Measurements from ENCODE around the gene PTPRD. TPM values are rescaled to one million over a fixed set of nuclear protein-coding genes. Genes with fewer than 3 reads are reported as not detected.
"Not testable (repeated sequence)": the region's sequence is repeated elsewhere in the genome, so short reads cannot be mapped to it uniquely, and the experiment has no call there.

The PTPRD gene
- total RNA-seq, 2 experiments from 2014 or later: not detected

DNA sequence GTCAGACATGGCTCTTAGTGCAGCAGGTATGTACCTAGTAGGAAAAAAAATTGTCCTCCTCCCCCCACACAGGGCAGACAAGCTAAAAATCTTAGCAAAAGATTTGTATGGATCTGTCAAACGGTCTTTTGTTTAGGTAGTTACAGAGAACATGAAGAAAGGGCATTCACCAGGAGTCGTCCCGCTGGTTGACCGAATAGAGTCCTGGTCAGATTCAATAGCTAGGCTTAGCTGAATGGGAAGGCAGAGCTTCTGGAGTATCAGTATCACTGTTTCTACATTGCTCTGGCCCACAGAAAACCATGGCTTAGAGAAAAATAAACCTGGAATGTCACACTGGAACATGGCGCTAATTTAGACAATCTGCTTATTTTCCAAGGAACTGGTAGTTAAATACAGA lies 642.3 kb downstream of the PTPRD start:
- no peaks in the 10 kb centered on the region for H3K36me3 Mint-ChIP-seq (ENCODE audit: low read depth)
- DNase-seq: no peak
- H3K27ac Mint-ChIP-seq: no peak overlapping the region
- H3K27me3 Mint-ChIP-seq: no peaks in the 10 kb centered on the region
- no peaks in the 10 kb centered on the region for H3K9me3 Mint-ChIP-seq
- ChIA-PET POLR2A (no interaction called here), CTCF (no interaction called here)
- H3K4me1 Mint-ChIP-seq: no peaks in the 10 kb centered on the region
- no peak overlapping the region for H3K4me3 Mint-ChIP-seq

GRCh38 chr9:9963841-9964240 lies 649.0 kb downstream of the PTPRD start:
- ChIA-PET CTCF (no interaction called here), POLR2A (no interaction called here)
- DNase-seq: no peak
- Mint-ChIP-seq H3K36me3 (ENCODE audit: low read depth) (no peaks in the 10 kb centered on the region), H3K4me1 (no peaks in the 10 kb centered on the region), H3K27me3 (no peaks in the 10 kb centered on the region), H3K4me3 (no peak overlapping the region), H3K27ac (no peak overlapping the region), H3K9me3 (no peaks in the 10 kb centered on the region)

GRCh38 chr9:9961934-9962333 lies 650.9 kb downstream of the PTPRD start:
- CTCF ChIA-PET: no interaction called here
- H3K4me1 Mint-ChIP-seq: no peaks in the 10 kb centered on the region

DNA sequence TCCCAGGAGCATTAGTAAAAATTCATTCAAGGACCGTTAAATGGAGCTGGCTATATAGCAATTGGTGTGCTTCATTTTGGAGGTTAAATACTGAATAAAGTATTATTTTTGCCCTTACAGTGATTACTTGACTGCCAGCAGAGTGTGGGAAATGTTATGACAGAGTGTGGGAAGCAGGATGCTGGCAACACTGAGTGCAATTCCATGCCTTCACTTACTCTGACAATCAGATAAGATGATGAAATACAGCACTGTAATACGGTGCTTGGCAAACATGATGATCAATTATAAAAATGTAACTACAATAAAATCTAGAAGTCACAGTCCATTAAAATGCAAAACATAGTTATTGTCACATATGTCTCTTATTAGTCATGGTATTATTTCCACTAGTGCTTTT lies 651.3 kb downstream of the PTPRD start:
- DNase-seq: no peak
- Mint-ChIP-seq H3K27me3 (no peaks in the 10 kb centered on the region), H3K4me1 (no peaks in the 10 kb centered on the region), H3K36me3 (ENCODE audit: low read depth) (no peaks in the 10 kb centered on the region), H3K9me3 (no peaks in the 10 kb centered on the region), H3K4me3 (no peak overlapping the region), H3K27ac (no peak overlapping the region)
- ChIA-PET POLR2A (no interaction called here), CTCF (no interaction called here)

More at GRCh38 chr9:9961934-9962333, 650.9 kb downstream of the PTPRD start:
- no peak overlapping the region for H3K4me3 Mint-ChIP-seq
- no peaks in the 10 kb centered on the region for H3K9me3 Mint-ChIP-seq
- DNase-seq: no peak
- no peak overlapping the region for H3K27ac Mint-ChIP-seq
- H3K36me3 Mint-ChIP-seq (ENCODE audit: low read depth): no peaks in the 10 kb centered on the region
- no peaks in the 10 kb centered on the region for H3K27me3 Mint-ChIP-seq
- POLR2A ChIA-PET: no interaction called here

DNA sequence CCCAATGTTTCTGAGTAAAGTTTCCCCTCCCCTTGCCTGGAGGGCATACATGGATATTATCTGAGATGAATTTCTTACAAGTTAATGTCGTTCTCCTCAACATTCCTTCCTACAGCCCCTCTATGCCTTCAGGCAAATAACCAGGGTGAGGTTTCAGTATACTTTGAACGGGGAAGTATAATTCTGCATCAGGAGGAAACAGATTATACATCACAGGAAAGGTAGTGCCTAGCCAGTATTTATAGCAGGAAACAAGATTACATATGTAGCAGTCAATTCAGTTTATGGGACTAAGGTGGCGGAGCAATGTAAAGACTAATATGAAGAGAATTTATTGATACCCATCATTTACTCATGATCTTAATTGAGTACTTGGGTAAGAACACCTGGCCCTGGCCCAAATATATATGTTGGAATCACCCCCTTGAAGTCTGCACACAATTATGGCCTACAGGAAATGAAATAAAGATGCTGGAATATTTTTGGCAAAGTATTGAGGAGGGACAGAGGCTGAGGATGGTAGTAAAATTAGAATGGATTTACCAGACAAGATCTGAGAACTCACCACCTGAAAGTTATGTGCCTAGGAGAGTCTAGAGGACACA lies 661.1 kb downstream of the PTPRD start:
- Mint-ChIP-seq H3K27me3 (no peaks in the 10 kb centered on the region), H3K9me3 (no peaks in the 10 kb centered on the region), H3K27ac (no peak overlapping the region), H3K4me3 (no peak overlapping the region), H3K4me1 (no peaks in the 10 kb centered on the region), H3K36me3 (ENCODE audit: low read depth) (no peaks in the 10 kb centered on the region)
- no peak for DNase-seq
- ChIA-PET POLR2A (no interaction called here), CTCF (interaction anchor here (1.4 kb wide), 1 partner anchor 9 kb away, joined by 5 read pairs; no protein-coding TSS in a partner anchor)

GRCh38 chr9:9950813-9951212 lies 662.0 kb downstream of the PTPRD start:
- no peaks in the 10 kb centered on the region for H3K27me3 Mint-ChIP-seq
- no peaks in the 10 kb centered on the region for H3K4me1 Mint-ChIP-seq
- ChIA-PET POLR2A (no interaction called here), CTCF (interaction anchor here (1.4 kb wide), 1 partner anchor 8 kb away, joined by 5 read pairs; no protein-coding TSS in a partner anchor)
- no peak overlapping the region for H3K27ac Mint-ChIP-seq
- H3K4me3 Mint-ChIP-seq: no peak overlapping the region
- H3K36me3 Mint-ChIP-seq (ENCODE audit: low read depth): no peaks in the 10 kb centered on the region
- H3K9me3 Mint-ChIP-seq: no peaks in the 10 kb centered on the region
- DNase-seq: no peak

DNA sequence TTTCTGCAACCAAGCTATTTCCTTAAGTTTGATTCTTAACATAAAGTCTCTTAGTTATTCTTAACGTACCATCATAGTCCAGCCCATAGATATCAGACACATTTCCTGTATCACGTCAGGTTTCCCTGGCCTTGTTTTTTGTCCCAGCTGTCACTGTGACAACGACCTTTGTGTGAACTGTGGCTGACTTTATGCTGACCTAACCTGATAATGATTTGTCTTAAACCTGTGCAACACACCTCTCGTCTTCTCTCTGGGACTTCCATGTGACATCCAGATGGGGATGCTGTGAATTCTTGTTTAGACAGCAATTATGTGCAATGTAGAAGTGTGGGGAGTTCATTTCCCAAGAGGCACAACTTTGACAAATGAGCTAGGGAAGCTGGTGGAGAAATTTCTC lies 662.8 kb downstream of the PTPRD start:
- CTCF ChIA-PET: no interaction called here
- no peak overlapping the region for H3K4me3 Mint-ChIP-seq
- no peaks in the 10 kb centered on the region for H3K27me3 Mint-ChIP-seq

GRCh38 chr9:9949368-9949767 lies 663.4 kb downstream of the PTPRD start:
- CTCF ChIA-PET: no interaction called here
- POLR2A ChIA-PET: no interaction called here
- no peak for DNase-seq
- Mint-ChIP-seq H3K9me3 (no peaks in the 10 kb centered on the region), H3K36me3 (ENCODE audit: low read depth) (no peaks in the 10 kb centered on the region), H3K27me3 (no peaks in the 10 kb centered on the region), H3K4me1 (no peaks in the 10 kb centered on the region), H3K27ac (no peak overlapping the region), H3K4me3 (no peak overlapping the region)

More for the DNA sequence above, 662.8 kb downstream of the PTPRD start:
- no peaks in the 10 kb centered on the region for H3K36me3 Mint-ChIP-seq (ENCODE audit: low read depth)
- H3K9me3 Mint-ChIP-seq: no peaks in the 10 kb centered on the region
- no peak overlapping the region for H3K27ac Mint-ChIP-seq
- POLR2A ChIA-PET: no interaction called here
- H3K4me1 Mint-ChIP-seq: no peaks in the 10 kb centered on the region
- DNase-seq: no peak

- Mint-ChIP-seq H3K36me3 (ENCODE audit: low read depth) (no peaks in the 10 kb centered on the region), H3K27ac (no peak overlapping the region), H3K4me3 (no peak overlapping the region), H3K4me1 (no peaks in the 10 kb centered on the region), H3K27me3 (no peaks in the 10 kb centered on the region), H3K9me3 (no peaks in the 10 kb centered on the region)
- CTCF ChIA-PET: interaction anchor here (0.9 kb wide), 1 partner anchor 9 kb away, joined by 3 read pairs; no protein-coding TSS in a partner anchor
- no peak for DNase-seq
- POLR2A ChIA-PET: no interaction called here
These were observed 666.8 kb downstream of the PTPRD start for GRCh38 chr9:9945966-9946365.

GRCh38 chr9:9942764-9943424 lies 669.9 kb downstream of the PTPRD start:
- ChIA-PET POLR2A (no interaction called here), CTCF (interaction anchor here (0.6 to 1.8 kb wide), 14 partner anchors 8 to 1400 kb away, joined by 3 to 11 read pairs (median 3); no protein-coding TSS in a partner anchor)
- no peaks in the 10 kb centered on the region for H3K4me1 Mint-ChIP-seq
- no peak overlapping the region for H3K4me3 Mint-ChIP-seq
- no peaks in the 10 kb centered on the region for H3K9me3 Mint-ChIP-seq
- H3K36me3 Mint-ChIP-seq (ENCODE audit: low read depth): no peaks in the 10 kb centered on the region
- H3K27me3 Mint-ChIP-seq: no peaks in the 10 kb centered on the region
- peak; percentile 54 for DNase-seq
- no peak overlapping the region for H3K27ac Mint-ChIP-seq

- DNase-seq: no peak
- H3K27ac Mint-ChIP-seq: no peak overlapping the region
- ChIA-PET CTCF (interaction anchor here (0.6 kb wide), 1 partner anchor 1728 kb away, joined by 3 read pairs; no protein-coding TSS in a partner anchor), POLR2A (no interaction called here)
- no peaks in the 10 kb centered on the region for H3K36me3 Mint-ChIP-seq (ENCODE audit: low read depth)
- H3K4me1 Mint-ChIP-seq: no peaks in the 10 kb centered on the region
- H3K4me3 Mint-ChIP-seq: no peak overlapping the region
- no peaks in the 10 kb centered on the region for H3K27me3 Mint-ChIP-seq
- no peaks in the 10 kb centered on the region for H3K9me3 Mint-ChIP-seq
These were observed 674.4 kb downstream of the PTPRD start for GRCh38 chr9:9938432-9938831.

DNA sequence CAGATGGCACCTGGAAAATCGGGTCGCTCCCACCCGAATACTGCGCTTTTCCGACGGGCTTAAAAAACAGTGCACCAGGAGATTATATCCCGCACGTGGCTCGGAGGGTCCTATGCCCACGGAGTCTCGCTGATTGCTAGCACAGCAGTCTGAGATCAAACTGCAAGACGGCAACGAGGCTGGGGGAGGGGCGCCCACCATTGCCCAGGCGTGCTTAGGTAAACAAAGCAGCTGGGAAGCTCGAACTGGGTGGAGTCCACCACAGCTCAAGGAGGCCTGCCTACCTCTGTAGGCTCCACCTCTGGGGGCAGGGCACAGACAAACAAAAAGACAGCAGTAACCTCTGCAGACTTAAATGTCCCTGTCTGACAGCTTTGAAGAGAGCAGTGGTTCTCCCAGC lies 681.3 kb downstream of the PTPRD start:
- H3K4me3 Mint-ChIP-seq; H3K27ac Mint-ChIP-seq; H3K4me1 Mint-ChIP-seq; POLR2A ChIA-PET; CTCF ChIA-PET; H3K27me3 Mint-ChIP-seq; H3K36me3 Mint-ChIP-seq (ENCODE audit: low read depth); DNase-seq; H3K9me3 Mint-ChIP-seq: not testable (repeated sequence)

GRCh38 chr9:9924376-9924775 lies 688.4 kb downstream of the PTPRD start:
- no peak overlapping the region for H3K27ac Mint-ChIP-seq
- no peak overlapping the region for H3K4me3 Mint-ChIP-seq
- no peaks in the 10 kb centered on the region for H3K4me1 Mint-ChIP-seq
- ChIA-PET CTCF (interaction anchor here (0.8 to 1.5 kb wide), 2 partner anchors 18 to 121 kb away, joined by 3 to 4 read pairs; no protein-coding TSS in a partner anchor), POLR2A (no interaction called here)
- H3K36me3 Mint-ChIP-seq (ENCODE audit: low read depth): no peaks in the 10 kb centered on the region
- H3K9me3 Mint-ChIP-seq: no peaks in the 10 kb centered on the region
- no peaks in the 10 kb centered on the region for H3K27me3 Mint-ChIP-seq
- DNase-seq: no peak

DNA sequence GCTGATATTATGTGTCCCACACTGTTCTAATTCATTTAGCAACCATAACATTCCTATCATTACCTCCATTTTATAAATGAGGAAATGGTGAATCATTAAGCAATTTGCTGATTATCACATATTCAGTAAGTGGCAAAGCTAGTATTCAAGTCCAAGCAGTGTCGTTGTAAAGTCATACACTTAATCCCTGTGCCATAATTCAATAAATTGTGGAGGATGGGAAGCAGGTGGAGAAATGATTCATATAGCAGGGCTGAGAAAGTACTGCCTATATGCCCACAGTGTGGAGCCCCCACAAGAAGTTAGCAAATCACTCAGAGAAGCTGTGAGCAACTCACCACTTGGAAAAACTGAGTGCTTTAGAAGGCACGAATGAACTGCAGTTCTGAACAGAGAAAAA lies 691.0 kb downstream of the PTPRD start:
- no peaks in the 10 kb centered on the region for H3K4me1 Mint-ChIP-seq
- POLR2A ChIA-PET: no interaction called here
- no peaks in the 10 kb centered on the region for H3K36me3 Mint-ChIP-seq (ENCODE audit: low read depth)
- no peaks in the 10 kb centered on the region for H3K9me3 Mint-ChIP-seq
- H3K4me3 Mint-ChIP-seq: no peak overlapping the region
- DNase-seq: no peak
- H3K27ac Mint-ChIP-seq: no peak overlapping the region
- no peaks in the 10 kb centered on the region for H3K27me3 Mint-ChIP-seq
- CTCF ChIA-PET: interaction anchor here (1.1 kb wide), 1 partner anchor 21 kb away, joined by 3 read pairs; no protein-coding TSS in a partner anchor

Data from activated CD4-positive, alpha-beta memory T cell treated with anti-CD3 and anti-CD28 coated beads, Interleukin-2, amount 10 ng/mL, durations not matched to agents 7 days and 5 days (primary cell).